OCI-LY7 (cell line): ENCODE results near the gene MS4A6A.

Experiments
- CTCF ChIP-seq: fragments of 200-600 bp; sonication (generic); conservative IDR thresholded peaks from 2 replicates; pipeline ENCODE4 v1.5.1; 2014; ENCODE audit warnings: mild to moderate bottlenecking, antibody characterized with exemption, low read length, moderate library complexity, mixed read lengths
- EZH2phosphoT487 ChIP-seq: fragments of 200-600 bp; sonication (generic); IDR thresholded peaks from 2 replicates; pipeline ENCODE4 v1.6.1; 2018; ENCODE audit warnings: low read depth, borderline replicate concordance, mild to moderate bottlenecking, mixed run types, antibody characterized with exemption, low read length, moderate library complexity, mixed read lengths

- TF ChIP-seq CTCF (no peak), EZH2phosphoT487 (no peak)
These were observed 26.1 kb upstream of the MS4A6A start for GRCh38 chr11:60208951-60209350.
